Large intestine (tissue), 3 donors: Measurements from ENCODE around the gene ZCCHC14. TPM values are rescaled to one million over a fixed set of nuclear protein-coding genes. Genes with fewer than 3 reads are reported as not detected.
"Not testable (repeated sequence)": the region's sequence is repeated elsewhere in the genome, so short reads cannot be mapped to it uniquely, and the experiment has no call there.

Experiments
- DNase-seq, 2 donors: peaks; one replicate each; pipeline versions ENCODE4 v3.0.0 to v3.0.0-alpha.2; 2013
- H3K27ac ChIP-seq: one replicate; pipeline ENCODE4 v1.5.1; 2013; ENCODE audit warnings: low read length
- H3K27me3 ChIP-seq: 2 replicates; pipeline ENCODE4 v1.6.1; 2013; ENCODE audit warnings: low read length; ENCODE audit not compliant: control insufficient read depth, insufficient read depth
- H3K36me3 ChIP-seq: 2 replicates; pipeline ENCODE4 v1.6.1; 2013; ENCODE audit warnings: low read length; ENCODE audit not compliant: control insufficient read depth, insufficient read depth
- H3K4me1 ChIP-seq: one replicate; pipeline ENCODE4 v1.6.1; 2013; ENCODE audit warnings: low read length; ENCODE audit not compliant: control insufficient read depth, insufficient read depth
- H3K4me3 ChIP-seq: one replicate; pipeline ENCODE4 v1.5.1; 2013; ENCODE audit warnings: low read length
- H3K9me3 ChIP-seq: one replicate; pipeline ENCODE4 v1.6.1; 2013; ENCODE audit warnings: mild to moderate bottlenecking, low read depth, low read length, moderate library complexity; ENCODE audit not compliant: control insufficient read depth
- WGBS: methylation state at CpG from one replicate; pipeline ENCODE4 v1.1.5; 2013; ENCODE audit warnings: low lambda C conversion rate; ENCODE audit not compliant: insufficient coverage; 5-methylcytosine and 5-hydroxymethylcytosine counted together
- polyA plus RNA-seq: library from polyadenylated mRNA; unstranded; fragments of 120-200 nt; gene quantifications from one replicate; pipeline ENCODE4 v1.2.1, GENCODE V29; 2013

Gene ZCCHC14
- polyA plus RNA-seq, 1 donor: 40.9 TPM

DNA sequence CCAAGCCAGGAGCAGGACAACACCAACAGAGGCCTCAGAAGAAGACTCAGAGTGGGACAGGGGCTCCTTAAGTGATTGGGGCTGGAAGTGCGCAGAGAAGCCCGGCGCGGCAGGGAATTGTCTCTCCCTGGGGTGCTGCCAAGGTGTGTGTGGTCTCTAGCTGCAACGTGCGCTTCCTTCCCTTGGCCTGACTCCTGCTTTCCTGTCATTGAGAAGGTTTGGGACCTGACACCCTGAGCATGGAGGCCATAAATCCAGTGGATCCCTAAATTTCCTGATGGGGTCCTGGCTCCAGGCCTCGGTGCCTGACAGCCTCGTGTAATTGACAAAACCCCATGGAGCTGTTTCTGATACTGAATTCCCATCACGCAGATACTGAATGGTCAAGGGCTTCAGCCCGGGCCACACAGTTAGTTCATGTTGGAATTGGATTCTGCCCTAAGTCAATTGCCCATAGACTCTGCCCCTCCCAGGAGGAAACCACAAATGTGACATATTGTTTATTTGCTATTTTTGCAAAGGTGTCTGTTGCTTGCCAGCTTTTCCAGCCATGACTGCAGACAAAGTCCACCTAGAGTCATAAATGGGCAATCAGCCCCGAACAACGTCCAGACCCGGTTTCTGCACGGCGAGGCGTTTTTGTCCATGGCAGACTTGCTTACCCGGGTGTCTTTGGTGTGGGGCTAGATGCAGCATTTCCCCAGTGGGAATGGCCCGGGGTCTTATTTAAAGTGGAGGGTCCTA is 4.4 kb upstream of the ZCCHC14 start:
- Histone ChIP-seq H3K4me1 (peaks cover 38% of the 10 kb centered on the region), H3K27ac (peak overlapping the region; percentile 97)
- WGBS: no CpG with 5 or more reads among the region's 18 CpGs
- H3K27me3 ChIP-seq, H3K9me3 ChIP-seq, H3K36me3 ChIP-seq, H3K4me3 ChIP-seq: not testable (repeated sequence)
- peak; percentile 71 to 85 for DNase-seq

DNA sequence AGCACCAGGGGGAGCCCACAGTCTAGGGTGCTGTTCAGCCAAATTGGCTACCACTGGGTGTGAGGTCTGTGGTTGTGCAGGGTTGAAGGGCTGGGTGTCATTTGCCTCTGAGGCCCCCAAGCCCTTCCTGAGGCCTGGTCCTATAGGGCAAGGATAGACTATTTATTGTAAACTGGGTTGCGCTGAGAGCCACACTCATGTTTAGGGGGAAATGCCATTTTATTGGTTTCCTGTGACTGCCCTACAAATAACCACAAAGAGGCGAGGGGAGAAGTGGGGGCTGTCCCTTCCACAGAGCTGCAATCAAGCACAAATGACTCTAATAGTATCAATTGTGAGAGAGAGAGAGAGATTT is 3.6 kb upstream of the ZCCHC14 start:
- no peaks in the 10 kb centered on the region for H3K27me3 ChIP-seq
- peaks cover 38% of the 10 kb centered on the region for H3K4me1 ChIP-seq
- no peak overlapping the region for H3K4me3 ChIP-seq
- no peaks in the 10 kb centered on the region for H3K36me3 ChIP-seq
- no CpG with 5 or more reads among the region's 2 CpGs for WGBS
- peak overlapping the region; percentile 97 for H3K27ac ChIP-seq
- no peaks in the 10 kb centered on the region for H3K9me3 ChIP-seq
- no peak for DNase-seq

GRCh38 chr16:87495578-87496446 is 3.0 kb upstream of the ZCCHC14 start:
- peak in 1 of 2 donors; percentile 44 for DNase-seq
- Histone ChIP-seq H3K4me1 (peaks cover 38% of the 10 kb centered on the region), H3K9me3 (no peaks in the 10 kb centered on the region), H3K27me3 (no peaks in the 10 kb centered on the region), H3K4me3 (no peak overlapping the region), H3K27ac (peak overlapping the region; percentile 97), H3K36me3 (no peaks in the 10 kb centered on the region)
- no CpG with 5 or more reads among the region's 17 CpGs for WGBS

- H3K36me3 ChIP-seq: no peaks in the 10 kb centered on the region
- WGBS: no CpG with 5 or more reads among the region's 23 CpGs
- no peak for DNase-seq
- H3K4me3 ChIP-seq: peak overlapping the region; percentile 63
- peaks cover 45% of the 10 kb centered on the region for H3K4me1 ChIP-seq
- H3K9me3 ChIP-seq: no peaks in the 10 kb centered on the region
- H3K27ac ChIP-seq: no peak overlapping the region
- H3K27me3 ChIP-seq: no peaks in the 10 kb centered on the region
These were observed 920 bp upstream of the ZCCHC14 start for GRCh38 chr16:87493608-87494280.

- Histone ChIP-seq H3K27me3 (no peaks in the 10 kb centered on the region), H3K4me3 (no peak overlapping the region), H3K9me3 (no peaks in the 10 kb centered on the region), H3K27ac (no peak overlapping the region), H3K4me1 (peaks cover 50% of the 10 kb centered on the region), H3K36me3 (no peaks in the 10 kb centered on the region)
- WGBS: no CpG with 5 or more reads among the region's 74 CpGs
- DNase-seq: no peak
These were observed 563 bp downstream of the ZCCHC14 start for GRCh38 chr16:87492291-87492630.

- Histone ChIP-seq H3K27me3 (no peaks in the 10 kb centered on the region), H3K4me3 (peak overlapping the region; percentile 44), H3K4me1 (peaks cover 50% of the 10 kb centered on the region), H3K9me3 (no peaks in the 10 kb centered on the region), H3K36me3 (no peaks in the 10 kb centered on the region), H3K27ac (peak overlapping the region; percentile 72)
- DNase-seq: peak in 1 of 2 donors; percentile 49
- WGBS: no CpG with 5 or more reads among the region's 80 CpGs
These were observed 1.1 kb downstream of the ZCCHC14 start for GRCh38 chr16:87491522-87492290.

GRCh38 chr16:87490799-87491521 is 1.9 kb downstream of the ZCCHC14 start:
- Histone ChIP-seq H3K4me1 (peaks cover 50% of the 10 kb centered on the region), H3K4me3 (peak overlapping the region; percentile 44), H3K27ac (peak overlapping the region; percentile 72)
- H3K36me3 ChIP-seq, H3K27me3 ChIP-seq, H3K9me3 ChIP-seq: not testable (repeated sequence)
- no CpG with 5 or more reads among the region's 45 CpGs for WGBS
- DNase-seq: peak; percentile 72 to 89

DNA sequence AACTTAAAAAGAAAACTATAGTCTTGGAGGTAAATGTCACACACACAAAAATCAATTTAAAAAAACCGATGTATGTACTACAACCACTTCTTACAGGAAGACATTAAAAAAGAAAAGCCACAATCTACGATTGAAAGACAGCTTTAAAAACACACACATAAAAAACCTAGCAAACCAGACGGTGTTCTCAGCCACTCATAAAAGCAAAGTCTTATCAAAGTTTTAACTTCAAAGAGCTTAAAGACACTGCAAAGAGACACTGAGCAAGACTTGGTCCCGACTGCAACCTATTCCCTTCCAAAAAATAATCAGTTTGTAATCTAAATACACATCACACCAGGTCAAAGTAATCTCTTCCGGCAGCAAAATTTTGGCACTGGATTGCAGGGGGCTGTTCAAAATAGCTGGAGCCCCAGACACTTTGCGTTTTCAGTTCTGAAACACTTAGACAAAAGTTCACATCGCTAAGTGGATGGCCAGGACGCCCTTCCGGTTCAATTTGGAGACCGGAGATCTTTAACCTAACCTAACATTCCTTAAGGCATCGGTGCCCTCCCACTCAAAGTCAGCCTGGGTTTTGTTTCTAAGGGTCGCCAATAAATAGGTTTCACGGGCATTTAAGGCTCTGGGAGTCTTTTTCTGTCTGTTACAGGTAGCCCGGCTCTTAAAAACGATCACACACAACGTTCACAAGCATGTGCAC is 2.6 kb downstream of the ZCCHC14 start:
- WGBS: 0% methylated on average over 1 of the region's 16 CpGs
- DNase-seq: no peak
- no peaks in the 10 kb centered on the region for H3K9me3 ChIP-seq
- H3K36me3 ChIP-seq: no peaks in the 10 kb centered on the region
- peak overlapping the region; percentile 44 for H3K4me3 ChIP-seq
- H3K27me3 ChIP-seq: no peaks in the 10 kb centered on the region
- peaks cover 49% of the 10 kb centered on the region for H3K4me1 ChIP-seq
- H3K27ac ChIP-seq: peak overlapping the region; percentile 72

GRCh38 chr16:87489434-87490045 is 3.3 kb downstream of the ZCCHC14 start:
- WGBS: no CpG with 5 or more reads among the region's 6 CpGs
- no peaks in the 10 kb centered on the region for H3K9me3 ChIP-seq
- H3K36me3 ChIP-seq: peaks cover under 1% of the 10 kb centered on the region
- H3K27ac ChIP-seq: peak overlapping the region; percentile 72
- peaks cover 47% of the 10 kb centered on the region for H3K4me1 ChIP-seq
- no peaks in the 10 kb centered on the region for H3K27me3 ChIP-seq
- DNase-seq: no peak
- H3K4me3 ChIP-seq: peak overlapping the region; percentile 44
